Esophagus (tissue), 2 donors: ENCODE results near the gene CCDC77. TPM values are rescaled to one million over a fixed set of nuclear protein-coding genes. Genes with fewer than 3 reads are reported as not detected.
"Not testable (repeated sequence)": the region's sequence is repeated elsewhere in the genome, so short reads cannot be mapped to it uniquely, and the experiment has no call there.

Source experiments
- H3K27ac ChIP-seq, 2 donors: one replicate each; pipeline ENCODE4 v1.5.1; 2013; ENCODE audit warnings: low read depth in 2 of 2, mild to moderate bottlenecking in 2 of 2, inconsistent platforms in 1 of 2, low read length in 1 of 2, moderate library complexity in 1 of 2
- H3K27me3 ChIP-seq, 2 donors: one replicate each; pipeline ENCODE4 v1.6.1; 2013; ENCODE audit warnings: low read length in 2 of 2, control low read depth in 1 of 2, mild to moderate bottlenecking in 1 of 2; ENCODE audit not compliant: insufficient read depth in 2 of 2, control insufficient read depth in 1 of 2
- H3K36me3 ChIP-seq, 2 donors: one replicate each; pipeline ENCODE4 v1.6.1; 2013; ENCODE audit warnings: low read length in 1 of 2; ENCODE audit not compliant: control insufficient read depth in 2 of 2, insufficient read depth in 2 of 2
- H3K4me1 ChIP-seq, 2 donors: one replicate each; pipeline ENCODE4 v1.6.1; 2013; ENCODE audit warnings: low read length in 1 of 2; ENCODE audit not compliant: control insufficient read depth in 2 of 2, insufficient read depth in 2 of 2
- H3K4me3 ChIP-seq, 2 donors: one replicate each; pipeline ENCODE4 v1.5.1; 2013; ENCODE audit warnings: low read length in 2 of 2, mild to moderate bottlenecking in 2 of 2, low read depth in 1 of 2, moderate library complexity in 1 of 2
- H3K9me3 ChIP-seq, 2 donors: one replicate each; pipeline ENCODE4 v1.6.1; 2013; ENCODE audit warnings: mild to moderate bottlenecking in 2 of 2, low read depth in 1 of 2, low read length in 1 of 2, moderate library complexity in 1 of 2; ENCODE audit not compliant: control insufficient read depth in 2 of 2, insufficient read depth in 1 of 2
- WGBS, 2 donors: extraction: QIAGEN DNeasy Blood & Tissue Kit; methylation state at CpG; one replicate each; pipeline ENCODE4 v1.1.7; 2013; 5-methylcytosine and 5-hydroxymethylcytosine counted together
- polyA plus RNA-seq, 2 donors: library from polyadenylated mRNA; stranded (reverse); fragments of 200-250 nt; gene quantifications; one replicate each; pipeline ENCODE4 v1.2.3, GENCODE V29; 2013
- donor health status: healthy with polysubstance abuse.
- donor health status: Bipolar disorder and iron deficiency.

The CCDC77 gene
- polyA plus RNA-seq, 2 donors: 4.7 to 4.8 TPM

DNA sequence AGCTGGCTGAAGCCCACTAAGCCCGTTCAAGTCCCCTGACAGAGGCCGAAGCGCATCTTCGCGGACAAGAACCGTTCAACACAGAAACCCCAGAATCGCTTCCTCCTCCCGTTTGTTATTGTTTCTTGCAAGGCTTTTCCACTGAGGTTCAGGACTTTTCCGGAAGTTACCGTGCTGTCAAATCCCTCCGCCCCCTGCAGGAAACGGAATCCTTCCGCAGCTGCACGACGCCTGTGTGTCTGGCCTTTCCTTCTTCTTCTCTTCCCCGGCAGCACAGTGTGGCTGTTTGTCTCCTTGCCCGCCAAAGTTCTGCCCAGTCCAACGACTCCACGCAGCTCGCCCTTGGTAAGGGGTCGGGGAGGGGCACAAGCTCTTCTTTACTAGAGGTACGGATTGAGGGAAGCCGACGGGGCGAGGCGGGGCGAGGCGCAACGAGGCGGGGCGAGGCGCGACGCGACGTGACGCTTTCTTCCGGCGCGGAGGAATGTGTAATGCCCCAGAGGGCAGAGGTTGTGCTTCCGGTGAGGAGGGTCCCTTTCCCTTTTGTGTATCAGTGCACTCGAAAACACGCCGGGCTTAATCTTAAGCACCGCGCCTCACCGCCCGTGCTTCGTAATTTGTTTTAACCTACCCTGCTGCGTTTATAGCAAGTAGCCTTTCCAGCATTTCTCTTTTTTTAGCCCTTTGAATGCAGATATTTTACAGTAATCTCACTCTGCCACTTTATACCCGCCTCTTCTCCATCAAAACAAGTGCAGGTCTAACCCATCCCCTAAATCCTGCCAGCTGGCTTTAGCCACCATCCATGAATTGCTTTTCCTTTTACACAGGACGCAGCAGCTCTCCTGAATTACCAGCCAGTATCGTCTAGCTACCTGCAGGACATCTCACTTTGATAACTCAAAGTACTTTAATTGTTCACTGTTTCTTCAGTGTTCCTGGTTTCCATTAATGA is 12.0 kb upstream of the CCDC77 start, which contains the start of gene KDM5A:
TSS of gene KDM5A (minus strand) at position 179 of the 955 bp plus-strand sequence. CDS start 229 bp downstream, outside the sequence.
- 1 to 2% methylated on average over 47 to 53 of the region's 53 CpGs for WGBS, 2 donors
- Histone ChIP-seq H3K27me3 (no peaks in the 10 kb centered on the region), H3K9me3 (no peaks in the 10 kb centered on the region), H3K36me3 (no peaks in the 10 kb centered on the region), H3K4me1 (no peaks in the 10 kb centered on the region), H3K27ac (peak within 1 kb of the TSS; percentile 97 to 98), H3K4me3 (peak within 1 kb of the TSS; percentile 78 to 90)

DNA sequence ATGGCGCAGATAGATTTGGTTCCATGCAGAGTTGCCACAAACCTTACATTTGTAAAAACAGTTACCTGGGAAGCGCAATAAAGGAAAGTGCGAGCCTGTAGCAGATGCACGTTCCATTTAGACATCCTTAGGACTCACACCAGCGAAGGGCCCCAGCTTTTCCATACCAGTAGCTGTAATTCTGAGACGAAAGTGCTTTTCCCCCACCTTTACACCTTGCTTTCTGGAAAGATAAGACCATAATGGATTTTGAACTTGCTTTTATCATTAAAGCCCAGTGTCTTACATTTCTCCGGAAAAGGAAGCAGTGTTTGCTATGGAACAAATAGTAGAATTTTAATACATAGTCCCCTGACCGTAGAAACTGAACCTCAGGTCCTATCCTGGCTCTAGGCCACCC is 616 bp upstream of the CCDC77 start:
- H3K27me3 ChIP-seq: no peaks in the 10 kb centered on the region

DNA sequence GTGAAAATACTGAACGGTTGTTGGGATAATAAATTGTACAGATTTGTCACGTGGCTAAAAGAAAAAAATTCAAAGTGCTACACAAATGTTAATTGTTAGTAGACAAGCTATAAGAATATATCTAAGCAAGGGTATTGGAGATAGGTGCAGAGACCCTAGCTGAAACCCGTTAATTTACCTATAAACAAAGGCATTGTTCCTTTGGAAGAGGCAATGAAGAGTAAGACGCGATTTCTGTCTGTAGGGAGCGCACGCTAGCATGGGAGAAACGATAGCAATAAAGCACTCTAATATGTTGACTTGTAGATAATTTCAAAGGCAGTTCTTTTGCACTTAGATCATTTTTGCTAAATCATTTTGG is 565 bp downstream of the CCDC77 start:
- no peaks in the 10 kb centered on the region for H3K4me1 ChIP-seq
- H3K36me3 ChIP-seq: no peaks in the 10 kb centered on the region
- H3K9me3 ChIP-seq: no peaks in the 10 kb centered on the region
- peak overlapping the region in 1 of 2 donors; percentile 83 for H3K27ac ChIP-seq
- peak overlapping the region; percentile 73 to 78 for H3K4me3 ChIP-seq
- 0% methylated on average over 8 of the region's 8 CpGs for WGBS, 2 donors
- H3K27me3 ChIP-seq: no peaks in the 10 kb centered on the region

More for the DNA sequence above, 616 bp upstream of the CCDC77 start:
- H3K4me1 ChIP-seq: no peaks in the 10 kb centered on the region
- no peaks in the 10 kb centered on the region for H3K36me3 ChIP-seq
- H3K27ac ChIP-seq: no peak overlapping the region
- H3K9me3 ChIP-seq: no peaks in the 10 kb centered on the region
- H3K4me3 ChIP-seq: peak overlapping the region in 1 of 2 donors; percentile 73
- 64 to 66% methylated on average over 8 of the region's 8 CpGs for WGBS, 2 donors

DNA sequence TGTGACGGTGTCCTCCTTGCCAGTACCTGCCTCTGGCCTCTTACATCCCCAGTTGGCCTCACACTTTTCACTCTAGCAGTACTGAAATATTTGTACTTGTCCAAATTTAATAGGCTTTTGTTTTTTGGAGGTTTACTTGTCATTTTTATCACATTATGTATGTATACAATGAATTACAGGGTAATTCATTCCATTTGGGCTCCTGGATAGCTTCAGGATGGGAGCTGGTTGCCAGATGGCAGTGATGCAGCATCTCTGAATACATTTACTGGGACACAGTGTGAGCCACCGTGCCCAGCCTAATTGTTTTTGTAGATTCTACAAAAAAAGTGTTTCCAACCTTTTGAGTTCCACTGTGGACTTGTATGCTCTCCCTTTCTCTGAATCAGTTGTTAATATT is 13.4 kb downstream of the CCDC77 start:
- WGBS, 2 donors: 92 to 94% methylated on average over 2 of the region's 2 CpGs
- no peak overlapping the region for H3K27ac ChIP-seq
- no peaks in the 10 kb centered on the region for H3K9me3 ChIP-seq
- H3K27me3 ChIP-seq: no peaks in the 10 kb centered on the region
- H3K36me3 ChIP-seq: peaks cover 3 to 5% of the 10 kb centered on the region in 2 donors
- H3K4me1 ChIP-seq: no peaks in the 10 kb centered on the region
- H3K4me3 ChIP-seq: no peak overlapping the region

DNA sequence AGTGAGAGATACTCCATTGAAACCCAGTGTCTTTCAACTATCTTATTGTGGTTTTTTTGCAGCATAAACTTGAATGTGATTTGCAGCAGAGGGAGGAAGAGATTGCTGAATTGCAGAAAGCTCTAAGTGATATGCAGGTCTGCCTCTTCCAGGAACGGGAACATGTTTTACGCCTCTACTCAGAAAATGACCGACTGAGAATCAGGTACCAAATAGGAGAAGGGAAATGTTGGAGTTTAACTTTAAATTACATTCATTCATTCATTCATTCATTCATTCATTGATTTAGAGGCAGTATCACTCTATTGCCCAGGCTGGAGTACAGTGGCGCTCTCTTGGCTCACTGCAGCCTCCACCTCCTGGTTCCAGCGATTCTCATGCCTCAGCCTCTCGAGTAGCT is 17.0 kb downstream of the CCDC77 start:
- Histone ChIP-seq H3K4me3 (no peak overlapping the region), H3K4me1 (no peaks in the 10 kb centered on the region), H3K27ac (no peak overlapping the region), H3K36me3 (peaks cover 3 to 5% of the 10 kb centered on the region in 2 donors), H3K9me3 (no peaks in the 10 kb centered on the region), H3K27me3 (no peaks in the 10 kb centered on the region)
- WGBS, 2 donors: 94 to 97% methylated on average over 6 of the region's 6 CpGs

DNA sequence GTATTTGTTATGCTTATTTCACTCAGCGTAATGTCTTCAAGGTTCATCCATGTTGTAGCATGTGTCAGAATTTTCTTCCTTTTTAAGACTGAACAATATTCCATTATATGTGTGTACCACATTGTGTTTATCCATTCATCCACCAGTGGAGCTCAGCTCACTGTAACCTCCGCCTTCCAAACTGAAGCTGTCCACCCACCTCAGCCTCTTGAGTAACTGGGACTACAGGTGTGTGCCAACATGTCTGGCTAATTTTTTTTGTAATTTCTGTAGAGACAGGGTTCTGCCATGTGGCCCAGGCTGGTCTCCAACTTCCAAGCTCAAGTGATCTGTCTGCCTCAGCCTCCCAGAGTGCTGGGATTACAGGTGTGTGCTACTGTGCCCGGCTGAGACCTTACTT is 21.1 kb downstream of the CCDC77 start:
- no peak overlapping the region for H3K4me3 ChIP-seq
- 88 to 92% methylated on average over 3 of the region's 3 CpGs for WGBS, 2 donors
- H3K36me3 ChIP-seq: peaks cover 8 to 11% of the 10 kb centered on the region in 2 donors
- H3K27me3 ChIP-seq: no peaks in the 10 kb centered on the region
- no peak overlapping the region for H3K27ac ChIP-seq
- H3K9me3 ChIP-seq: no peaks in the 10 kb centered on the region
- no peaks in the 10 kb centered on the region for H3K4me1 ChIP-seq

DNA sequence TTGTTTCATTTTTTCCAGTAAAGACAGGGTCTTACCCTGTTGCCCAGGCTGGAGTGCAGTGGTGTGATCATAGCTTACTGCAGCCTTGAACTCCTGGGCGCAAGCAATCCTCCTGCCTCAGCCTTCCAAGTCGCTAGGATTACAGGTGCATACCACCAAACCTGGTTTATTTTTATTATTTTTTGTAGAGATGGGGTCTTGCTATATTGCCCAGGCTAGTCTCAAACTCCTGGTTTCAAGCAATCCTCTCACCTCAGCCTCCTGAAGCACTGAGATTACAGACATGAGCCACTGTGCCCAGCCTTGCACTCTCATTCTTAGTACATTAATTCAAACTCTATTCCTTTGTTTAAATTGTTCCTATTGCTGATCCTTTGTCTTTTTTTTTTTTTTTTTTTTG is 34.3 kb downstream of the CCDC77 start:
- WGBS, 2 donors: 91 to 98% methylated on average over 2 of the region's 2 CpGs
- not testable (repeated sequence) for H3K27ac ChIP-seq, H3K9me3 ChIP-seq, H3K27me3 ChIP-seq, H3K4me1 ChIP-seq, H3K4me3 ChIP-seq, H3K36me3 ChIP-seq

DNA sequence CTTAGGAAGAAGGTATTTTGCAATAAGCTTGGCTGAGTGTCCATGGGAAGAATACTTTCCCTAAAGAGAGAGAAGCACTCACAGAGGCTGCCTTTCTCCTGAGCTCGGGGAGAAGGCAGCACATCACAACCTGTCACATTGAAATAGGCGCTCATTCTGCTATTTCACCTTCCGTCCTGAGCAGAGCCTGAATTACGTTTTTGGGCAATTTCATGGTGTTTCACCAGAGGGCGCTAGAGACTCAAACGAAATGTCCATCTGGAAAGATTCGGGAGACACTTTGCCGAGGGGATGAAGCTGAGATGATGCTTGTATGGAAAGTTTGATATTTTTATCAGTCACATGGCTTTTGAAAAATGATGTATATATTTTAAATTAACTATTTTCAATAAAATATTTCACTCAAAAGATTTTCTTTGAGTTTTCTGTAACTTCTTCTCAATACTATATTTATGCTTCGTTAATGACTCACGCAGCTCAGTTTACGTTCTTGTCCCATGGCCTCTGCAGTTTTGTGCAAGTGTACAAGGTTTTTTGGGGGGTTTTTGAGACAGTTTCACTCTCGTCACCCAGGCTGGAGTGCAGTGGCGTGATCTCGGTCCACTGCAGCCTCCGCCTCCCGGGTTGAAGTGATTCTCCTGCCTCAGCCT is 40.9 kb downstream of the CCDC77 start:
- Histone ChIP-seq H3K27me3 (no peaks in the 10 kb centered on the region), H3K4me1 (no peaks in the 10 kb centered on the region), H3K9me3 (no peaks in the 10 kb centered on the region), H3K27ac (no peak overlapping the region), H3K4me3 (no peak overlapping the region), H3K36me3 (peaks cover 0 to 4% of the 10 kb centered on the region in 2 donors)
- 58 to 59% methylated on average over 16 of the region's 16 CpGs for WGBS, 2 donors

DNA sequence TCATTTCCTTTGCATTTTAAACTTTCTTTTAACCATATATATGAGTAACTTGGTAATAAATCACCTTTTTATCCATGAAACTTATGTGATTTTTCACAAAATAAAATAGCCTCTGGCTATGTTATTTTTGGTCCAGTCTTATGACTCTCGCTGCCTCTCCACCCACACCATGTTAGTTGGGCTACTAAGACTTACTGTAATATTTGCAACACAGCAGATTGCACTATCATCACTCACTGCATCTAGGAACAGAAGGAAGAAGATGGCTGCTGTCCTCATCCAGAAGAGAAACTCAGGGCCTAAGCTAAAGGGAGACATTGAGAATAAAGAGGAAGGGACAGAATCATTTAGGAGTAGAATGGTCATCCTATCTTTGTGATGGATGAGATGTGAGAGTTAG is 45.7 kb downstream of the CCDC77 start:
- H3K27me3 ChIP-seq: no peaks in the 10 kb centered on the region
- no peaks in the 10 kb centered on the region for H3K4me1 ChIP-seq
- H3K4me3 ChIP-seq: no peak overlapping the region
- no peaks in the 10 kb centered on the region for H3K9me3 ChIP-seq
- 82 to 94% methylated on average over 1 of the region's 1 CpG for WGBS, 2 donors
- H3K27ac ChIP-seq: no peak overlapping the region
- no peaks in the 10 kb centered on the region for H3K36me3 ChIP-seq
